ENCODE data around the gene TXNDC2.

The TXNDC2 gene

GRCh38 chr18:9924371-9924943, 38.7 kb downstream of the TXNDC2 start:
- TF ChIP-seq, protein P1, sequence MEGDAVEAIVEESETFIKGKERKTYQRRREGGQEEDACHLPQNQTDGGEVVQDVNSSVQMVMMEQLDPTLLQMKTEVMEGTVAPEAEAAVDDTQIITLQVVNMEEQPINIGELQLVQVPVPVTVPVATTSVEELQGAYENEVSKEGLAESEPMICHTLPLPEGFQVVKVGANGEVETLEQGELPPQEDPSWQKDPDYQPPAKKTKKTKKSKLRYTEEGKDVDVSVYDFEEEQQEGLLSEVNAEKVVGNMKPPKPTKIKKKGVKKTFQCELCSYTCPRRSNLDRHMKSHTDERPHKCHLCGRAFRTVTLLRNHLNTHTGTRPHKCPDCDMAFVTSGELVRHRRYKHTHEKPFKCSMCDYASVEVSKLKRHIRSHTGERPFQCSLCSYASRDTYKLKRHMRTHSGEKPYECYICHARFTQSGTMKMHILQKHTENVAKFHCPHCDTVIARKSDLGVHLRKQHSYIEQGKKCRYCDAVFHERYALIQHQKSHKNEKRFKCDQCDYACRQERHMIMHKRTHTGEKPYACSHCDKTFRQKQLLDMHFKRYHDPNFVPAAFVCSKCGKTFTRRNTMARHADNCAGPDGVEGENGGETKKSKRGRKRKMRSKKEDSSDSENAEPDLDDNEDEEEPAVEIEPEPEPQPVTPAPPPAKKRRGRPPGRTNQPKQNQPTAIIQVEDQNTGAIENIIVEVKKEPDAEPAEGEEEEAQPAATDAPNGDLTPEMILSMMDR (conservative IDR thresholded peaks at IDR 0.05): no peak
- no peak for TF ChIP-seq ZFX (IDR thresholded peaks at IDR 0.05)
- H3K27ac ChIP-seq: no peak overlapping the region

DNA sequence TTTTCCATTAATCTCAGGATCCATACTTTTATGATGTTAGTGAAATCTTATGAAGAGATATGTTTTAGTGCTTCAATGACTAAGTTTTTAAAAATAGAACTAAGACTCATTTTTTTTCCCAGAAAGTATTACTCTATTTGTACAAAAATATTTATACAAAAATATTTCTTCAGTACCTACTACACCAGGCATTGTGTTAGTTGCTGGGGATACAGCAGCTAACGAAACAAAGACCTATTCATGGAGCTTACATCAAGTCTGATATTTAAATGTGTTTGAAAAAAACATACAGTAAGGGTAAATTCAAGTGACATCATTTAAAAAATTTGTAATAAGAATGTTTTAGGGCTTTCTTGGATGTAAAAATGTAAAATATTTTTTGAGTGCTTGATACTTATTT, 39.6 kb downstream of the TXNDC2 start:
- no peak for TF ChIP-seq ZFX (IDR thresholded peaks at IDR 0.05)
- TF ChIP-seq, protein P1 (conservative IDR thresholded peaks at IDR 0.05): no peak

GRCh38 chr18:9925795-9926194, 40.0 kb downstream of the TXNDC2 start:
- no peak overlapping the region for H3K27ac ChIP-seq
- no peak for TF ChIP-seq ZFX (IDR thresholded peaks at IDR 0.05)
- TF ChIP-seq, protein P1 (conservative IDR thresholded peaks at IDR 0.05): no peak

More for the DNA sequence above, 39.6 kb downstream of the TXNDC2 start:
- no peak overlapping the region for H3K27ac ChIP-seq

GRCh38 chr18:9926223-9926894, 40.6 kb downstream of the TXNDC2 start:
- TF ChIP-seq ZFX (IDR thresholded peaks at IDR 0.05): no peak
- TF ChIP-seq, protein P1 (conservative IDR thresholded peaks at IDR 0.05): no peak
- H3K27ac ChIP-seq: no peak overlapping the region

GRCh38 chr18:9926977-9927376, 41.2 kb downstream of the TXNDC2 start:
- no peak overlapping the region for H3K27ac ChIP-seq

GRCh38 chr18:9927392-9928063, 41.8 kb downstream of the TXNDC2 start:
- TF ChIP-seq, protein P1 (conservative IDR thresholded peaks at IDR 0.05): no peak
- no peak for TF ChIP-seq ZFX (IDR thresholded peaks at IDR 0.05)
- no peak overlapping the region for H3K27ac ChIP-seq

More at GRCh38 chr18:9926977-9927376, 41.2 kb downstream of the TXNDC2 start:
- no peak for TF ChIP-seq ZFX (IDR thresholded peaks at IDR 0.05)
- TF ChIP-seq, protein P1 (conservative IDR thresholded peaks at IDR 0.05): no peak

GRCh38 chr18:9928646-9929259, 43.0 kb downstream of the TXNDC2 start:
- TF ChIP-seq ZFX (IDR thresholded peaks at IDR 0.05): no peak
- H3K27ac ChIP-seq: no peak overlapping the region

All from C4-2B (cell line).